OCI-M2 (cell line): Measurements from ENCODE around the gene CTNNB1.

Source experiments
- DNase-seq: peaks from one replicate; lab custom pipeline; 2025; ENCODE audit not compliant: unreplicated experiment; lab: John Stamatoyannopoulos, UW

The CTNNB1 gene

DNA sequence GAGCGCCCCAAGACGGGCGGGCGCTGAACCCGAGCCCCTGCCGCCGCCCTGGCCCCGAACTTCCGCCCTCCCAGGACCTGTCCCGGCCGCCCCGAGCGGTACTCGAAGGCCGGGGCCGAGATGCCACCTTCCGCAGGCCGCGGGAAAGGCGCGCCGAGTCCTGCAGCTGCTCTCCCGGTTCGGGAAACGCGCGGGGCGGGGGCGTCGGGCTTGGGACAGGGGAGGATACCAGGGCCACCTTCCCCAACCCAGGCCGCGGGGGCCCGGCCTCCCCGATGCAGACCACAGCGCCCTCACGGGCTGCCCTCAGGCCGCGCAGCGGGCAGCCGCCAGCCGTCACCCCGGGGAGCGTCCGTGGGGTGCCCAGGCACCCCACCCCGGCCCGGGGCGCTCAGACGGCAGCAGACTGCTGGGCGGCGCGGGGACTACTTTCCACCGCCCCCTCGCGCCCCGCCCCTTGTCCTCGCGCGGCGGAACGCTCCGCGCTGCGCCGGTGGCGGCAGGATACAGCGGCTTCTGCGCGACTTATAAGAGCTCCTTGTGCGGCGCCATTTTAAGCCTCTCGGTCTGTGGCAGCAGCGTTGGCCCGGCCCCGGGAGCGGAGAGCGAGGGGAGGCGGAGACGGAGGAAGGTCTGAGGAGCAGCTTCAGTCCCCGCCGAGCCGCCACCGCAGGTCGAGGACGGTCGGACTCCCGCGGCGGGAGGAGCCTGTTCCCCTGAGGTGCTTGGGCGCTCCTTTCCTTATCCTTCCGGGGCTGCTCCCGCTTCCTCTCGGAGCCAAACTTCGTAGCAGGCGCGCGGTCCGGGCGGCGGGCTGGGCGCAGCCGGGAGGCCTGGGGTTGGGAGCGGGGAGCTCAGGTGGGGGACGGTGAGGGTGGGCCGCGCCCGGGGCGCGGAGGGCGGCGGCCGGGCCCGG is at the start of gene CTNNB1:
TSS of gene CTNNB1 (plus strand) at position 556 of the 916 bp plus-strand sequence. CDS start 24,564 bp downstream, outside the sequence.
- peak; percentile 33 for DNase-seq

DNA sequence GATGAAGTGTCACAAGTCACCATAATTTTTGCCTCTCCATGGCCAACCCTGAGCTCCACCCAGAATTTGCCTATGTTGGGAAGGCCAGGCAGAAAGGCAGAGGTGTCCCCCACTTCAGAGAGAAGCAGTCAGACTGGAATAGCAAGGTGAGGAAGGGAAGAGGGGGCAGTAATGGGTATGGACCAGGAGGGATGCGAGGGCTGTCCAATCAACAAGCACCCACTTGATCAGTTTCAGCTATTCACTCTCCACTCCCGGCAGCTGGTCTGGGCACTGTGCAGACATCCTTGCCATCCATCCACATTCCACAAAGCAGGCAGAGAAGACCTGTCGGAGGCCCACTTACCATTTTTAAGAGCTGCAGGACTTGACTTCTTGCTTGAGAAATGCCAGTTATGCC is 43.5 kb upstream of the CTNNB1 start:
- no peak for DNase-seq

DNA sequence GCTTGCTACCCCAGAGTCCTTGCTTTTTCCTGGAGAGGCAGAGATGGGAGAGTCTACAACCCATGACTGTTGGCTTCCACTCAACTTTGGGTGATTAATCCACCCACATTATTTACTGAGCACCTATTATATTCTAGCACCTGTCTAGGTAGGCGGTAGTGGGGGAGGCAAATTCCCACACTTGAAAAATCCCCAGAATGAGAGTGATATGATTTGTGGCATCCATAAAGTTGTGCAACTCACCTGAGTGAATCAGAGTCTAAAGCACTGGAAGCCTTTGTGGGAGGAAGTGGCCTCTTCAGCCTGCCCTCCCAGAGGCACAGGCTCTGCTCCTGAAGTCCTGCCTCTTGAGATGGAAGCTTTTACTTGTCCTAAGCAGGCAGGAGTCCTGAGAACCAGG is 40.4 kb upstream of the CTNNB1 start:
- no peak for DNase-seq

DNA sequence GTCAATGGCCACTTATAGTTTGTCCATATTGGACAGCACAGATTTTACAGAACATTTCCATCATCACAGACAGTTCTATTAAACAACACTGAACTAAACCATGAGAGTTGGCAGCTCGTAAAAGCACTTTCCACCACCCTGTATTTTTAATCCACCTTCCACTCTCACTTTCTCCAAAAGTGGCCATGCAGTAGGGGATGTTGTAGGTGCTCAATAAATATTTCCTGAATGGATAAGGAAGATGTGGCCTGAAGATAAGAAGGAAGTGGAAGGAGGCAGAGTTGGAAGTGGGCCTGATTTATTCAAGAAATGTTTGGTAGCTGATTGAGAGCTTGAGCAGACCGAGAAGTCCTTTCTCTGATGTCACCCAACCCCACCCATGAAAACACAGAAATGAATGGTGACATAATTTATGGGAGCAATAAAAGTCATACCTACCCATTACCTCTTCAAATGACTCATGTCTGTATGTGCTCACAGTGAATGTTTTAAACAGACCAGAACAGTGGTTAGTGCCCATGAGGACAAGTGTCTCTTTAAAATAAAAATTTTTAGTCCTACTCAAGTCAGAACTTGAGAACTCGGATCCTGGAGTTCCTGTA is 39.6 kb upstream of the CTNNB1 start:
- no peak for DNase-seq

DNA sequence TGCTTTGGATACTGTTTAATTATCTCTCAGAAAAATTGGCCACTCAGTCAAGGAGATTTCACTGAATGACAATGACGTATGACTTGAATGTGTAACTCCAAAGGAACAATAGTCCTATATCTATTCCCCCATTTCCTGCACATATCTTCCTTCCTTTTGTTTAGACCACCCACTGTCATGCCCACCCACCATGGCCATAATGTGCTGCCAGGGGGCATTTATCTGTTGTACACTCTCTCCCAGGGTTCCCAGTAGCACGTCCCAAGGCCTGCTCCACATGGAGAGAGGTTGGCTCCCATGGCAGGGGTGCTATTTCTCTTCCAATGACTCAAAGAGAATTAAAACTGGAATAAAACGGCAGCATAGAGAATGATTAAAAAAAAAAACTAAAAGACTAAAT is 36.8 kb upstream of the CTNNB1 start:
- no peak for DNase-seq

DNA sequence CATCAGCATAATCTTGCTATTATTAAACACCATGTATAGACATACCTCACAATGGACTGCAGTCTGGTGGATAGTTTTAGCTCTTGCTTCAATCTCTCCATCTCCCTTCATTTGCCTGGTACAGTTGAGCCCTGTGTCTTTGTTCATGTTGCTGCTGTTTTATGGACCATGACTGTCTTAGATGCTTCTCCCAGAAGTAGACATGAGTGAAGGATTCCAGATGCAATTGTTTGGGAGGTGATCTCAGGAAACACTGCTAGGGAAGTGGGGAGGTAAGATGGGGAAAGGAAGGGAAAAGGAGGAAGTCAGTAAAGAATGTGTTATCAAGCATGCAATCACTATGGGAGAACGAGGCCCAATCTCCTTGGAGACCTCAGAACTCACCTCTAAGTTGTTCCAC is 36.3 kb upstream of the CTNNB1 start:
- DNase-seq, result no peak

DNA sequence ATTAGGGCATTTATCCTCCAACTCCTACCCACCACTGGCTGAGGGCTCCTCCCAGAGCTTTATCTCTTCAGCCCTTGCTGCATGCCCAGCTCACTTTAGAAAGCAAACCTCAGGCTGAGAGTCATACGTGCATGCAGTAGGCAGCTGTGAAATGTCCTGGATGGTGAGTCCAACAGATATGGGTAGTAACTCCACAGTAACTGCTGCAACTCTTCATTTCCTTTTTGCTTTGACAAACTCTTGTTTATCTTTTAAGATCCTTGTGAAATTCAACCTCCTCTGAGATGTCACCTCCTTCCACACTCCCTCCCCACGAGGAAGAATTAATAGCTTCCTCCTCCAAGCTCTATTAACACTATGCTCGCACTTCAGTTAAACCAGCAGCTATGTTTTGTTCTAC is 35.9 kb upstream of the CTNNB1 start:
- no peak for DNase-seq

DNA sequence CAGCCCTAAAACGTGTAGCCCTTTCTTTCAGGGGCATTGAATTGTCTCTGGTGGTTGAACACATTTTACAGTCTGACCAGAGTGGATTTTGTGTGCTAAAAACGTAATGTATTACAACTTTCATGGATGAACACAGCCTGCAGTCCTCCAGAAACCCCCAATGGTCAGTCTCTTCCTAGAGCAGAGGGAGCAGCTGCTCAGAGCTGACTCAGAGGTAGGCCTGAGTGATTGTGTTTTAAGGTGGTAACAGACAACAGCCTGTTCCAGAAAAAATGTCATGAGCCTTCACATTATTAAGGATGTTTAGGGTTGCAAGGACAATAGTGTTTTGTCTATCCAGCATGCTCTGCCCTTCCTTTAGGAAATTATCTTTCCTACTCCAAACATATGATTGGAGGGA is 34.5 kb upstream of the CTNNB1 start:
- DNase-seq, result no peak

DNA sequence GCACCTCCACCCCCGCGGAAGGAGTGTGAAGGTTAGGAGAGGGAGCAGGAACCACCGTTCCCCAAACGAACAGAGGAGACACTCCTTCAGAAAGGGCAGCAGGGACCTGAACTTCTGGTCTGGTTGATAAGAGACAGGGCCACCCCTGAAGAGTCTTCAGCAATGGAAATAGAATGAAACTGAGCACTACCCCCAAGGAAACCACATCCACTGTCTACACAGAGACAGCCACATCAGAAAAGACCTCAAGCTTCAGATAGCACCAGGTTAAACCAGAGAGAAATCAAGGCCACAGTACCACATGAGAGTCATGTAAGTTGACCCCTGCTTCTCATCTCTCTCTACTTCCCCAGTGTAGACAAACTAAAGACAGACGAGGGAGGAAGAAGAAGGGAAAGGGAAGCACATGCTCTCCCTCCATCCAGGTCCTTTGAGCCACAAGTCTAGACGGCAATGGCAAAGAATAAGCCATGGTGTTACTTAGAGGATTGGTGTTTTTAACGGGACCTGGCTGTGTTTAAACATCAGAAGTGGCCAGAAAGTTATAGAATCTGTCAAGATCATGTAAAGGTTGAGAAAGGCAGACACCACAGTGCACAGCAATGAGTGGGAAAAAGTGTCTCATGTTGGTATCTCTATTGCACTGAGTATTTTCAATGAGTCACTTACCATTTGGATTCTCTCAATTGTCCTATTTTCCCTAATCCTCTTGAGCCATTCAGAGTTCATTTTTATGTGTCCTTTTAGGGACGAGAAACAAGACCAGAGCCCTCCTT is 31.4 kb upstream of the CTNNB1 start:
- no peak for DNase-seq

DNA sequence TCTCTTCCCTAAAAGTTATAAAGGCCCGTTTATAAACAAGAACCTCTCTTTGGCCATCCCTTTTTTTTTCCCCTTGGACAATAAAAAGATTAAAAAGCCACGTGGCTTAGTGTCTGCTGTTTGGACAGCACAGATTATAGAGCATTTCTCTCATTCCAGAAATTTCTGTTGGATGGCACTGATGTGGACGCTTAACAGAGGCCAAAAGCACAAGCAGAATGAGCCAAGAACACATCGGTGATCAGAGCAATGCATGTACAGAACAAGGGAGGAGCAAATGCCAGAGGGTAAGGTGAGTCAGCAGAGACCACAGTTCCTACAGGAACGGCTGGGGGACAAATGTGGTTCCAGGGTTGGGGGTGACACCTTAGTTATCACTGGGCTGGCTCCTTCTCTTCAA is 30.3 kb upstream of the CTNNB1 start:
- no peak for DNase-seq

DNA sequence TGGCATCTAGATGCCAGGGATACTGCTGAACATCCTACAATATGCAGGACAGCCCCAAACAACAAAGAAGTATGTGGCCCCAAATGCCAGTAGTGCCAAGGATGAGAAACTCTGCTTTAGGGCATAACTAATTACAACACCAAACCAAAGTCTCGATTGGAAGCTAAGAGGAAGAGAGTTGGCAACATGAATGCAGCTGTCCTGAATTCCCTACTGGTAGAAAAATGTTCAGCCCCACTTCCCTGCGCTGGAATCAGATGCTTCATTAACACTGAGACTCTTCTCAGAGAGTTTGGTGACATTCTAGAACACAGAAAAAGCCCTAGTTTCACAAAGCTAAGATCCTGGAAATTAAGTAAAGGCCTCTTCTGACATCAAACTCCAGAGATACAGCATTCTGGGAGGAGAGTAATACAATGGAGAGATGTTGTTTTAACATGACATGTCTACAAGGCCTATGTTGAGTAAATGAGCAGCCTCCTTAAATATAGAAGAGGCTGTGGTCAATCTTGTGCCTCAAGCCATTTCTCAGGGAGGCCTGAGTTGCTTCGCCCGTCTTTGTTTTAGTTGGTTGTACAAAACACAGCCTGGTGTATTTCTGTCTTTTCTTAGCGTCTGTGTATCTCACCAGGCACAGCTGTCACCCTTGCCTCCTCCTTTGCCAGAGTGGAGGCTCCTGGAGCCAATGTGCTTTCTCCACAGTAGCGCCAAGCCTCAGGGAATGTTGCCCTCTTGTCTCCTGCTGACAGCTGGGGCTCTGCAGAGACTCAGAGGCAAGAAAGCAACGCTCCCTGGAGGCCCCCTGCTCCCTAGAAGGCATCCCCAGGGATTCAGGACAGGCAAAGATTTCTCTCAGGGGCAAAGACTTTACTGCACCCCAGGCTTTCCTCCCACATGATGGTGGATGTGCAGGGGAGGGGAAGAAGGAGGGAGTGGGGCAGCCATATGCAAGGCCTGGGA is 25.1 kb upstream of the CTNNB1 start:
- DNase-seq, result no peak

DNA sequence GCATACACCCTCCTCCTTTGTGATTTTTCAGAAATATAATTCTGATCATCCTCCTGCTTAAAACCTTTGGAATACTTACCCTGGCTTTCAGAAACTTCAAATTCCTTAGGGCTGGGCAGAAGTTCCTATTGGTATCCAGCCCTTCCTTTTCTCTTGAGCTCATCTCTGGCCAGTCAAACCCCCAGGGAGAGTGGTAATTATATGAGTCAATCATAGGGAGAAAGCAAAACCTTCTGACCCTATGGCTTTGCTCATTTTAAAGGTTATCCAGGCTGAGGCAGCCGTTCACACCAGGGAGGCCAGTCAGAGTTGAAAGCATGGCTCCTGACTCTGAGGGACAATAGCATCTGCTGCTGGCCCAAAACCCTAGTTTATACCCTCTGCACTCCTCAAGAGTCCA is 23.9 kb upstream of the CTNNB1 start:
- no peak for DNase-seq

DNA sequence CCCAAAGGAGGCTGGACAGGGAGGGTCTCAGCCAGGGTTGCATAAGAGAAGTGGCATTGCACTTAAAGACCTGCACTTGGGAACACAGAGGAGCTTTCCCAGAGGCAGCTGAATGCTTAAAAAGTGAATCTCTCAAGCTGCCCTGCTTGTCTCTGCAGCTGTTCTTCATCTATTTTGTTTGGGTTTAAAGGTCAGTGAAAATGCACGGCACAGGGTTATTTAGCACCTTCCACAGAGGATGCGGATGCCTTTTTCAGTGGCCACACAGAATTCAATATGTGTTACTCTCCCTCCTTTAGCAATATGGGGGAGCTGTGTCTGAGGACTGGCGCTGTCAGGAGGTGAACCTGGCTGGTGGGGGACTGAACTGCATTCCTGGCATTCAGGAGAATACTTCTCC is 22.7 kb upstream of the CTNNB1 start:
- no peak for DNase-seq

DNA sequence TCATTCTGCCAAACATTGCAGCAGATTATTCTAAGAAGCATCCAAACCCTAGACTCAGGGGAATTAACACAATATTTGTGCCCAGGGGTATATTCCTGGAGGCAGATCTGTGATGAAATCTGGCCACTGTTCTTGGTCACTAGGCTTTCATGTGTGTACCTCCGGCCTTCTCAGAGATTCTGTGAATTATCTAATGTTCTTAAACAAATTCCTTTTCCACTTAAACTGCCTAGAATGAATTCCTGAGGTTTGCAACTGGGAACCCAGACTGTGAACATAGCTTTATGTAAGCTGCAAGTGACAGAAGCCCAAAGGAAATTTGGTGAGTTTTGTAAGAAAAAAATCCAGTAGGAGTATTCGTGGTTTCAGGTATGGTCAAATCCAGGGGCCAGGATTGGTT is 20.7 kb upstream of the CTNNB1 start:
- DNase-seq, result no peak

DNA sequence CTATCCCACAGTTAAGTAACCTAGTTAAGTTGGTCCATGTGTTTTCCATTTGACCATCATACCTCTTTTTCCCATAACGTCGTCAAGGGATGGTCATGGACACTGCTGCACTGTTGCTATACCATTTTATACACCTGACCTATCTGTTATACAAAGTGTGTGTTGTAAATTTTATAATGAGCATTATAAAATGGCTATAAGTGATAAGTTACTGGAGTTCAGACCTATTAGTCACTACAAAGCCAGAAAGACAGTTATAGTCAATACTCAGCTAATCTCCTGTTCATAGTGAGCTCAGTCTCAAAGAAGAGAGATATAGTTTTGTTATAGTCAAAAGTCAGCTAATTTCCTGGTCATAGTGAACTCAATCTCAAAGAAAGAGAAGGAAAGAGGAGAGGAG is 18.9 kb upstream of the CTNNB1 start:
- no peak for DNase-seq

DNA sequence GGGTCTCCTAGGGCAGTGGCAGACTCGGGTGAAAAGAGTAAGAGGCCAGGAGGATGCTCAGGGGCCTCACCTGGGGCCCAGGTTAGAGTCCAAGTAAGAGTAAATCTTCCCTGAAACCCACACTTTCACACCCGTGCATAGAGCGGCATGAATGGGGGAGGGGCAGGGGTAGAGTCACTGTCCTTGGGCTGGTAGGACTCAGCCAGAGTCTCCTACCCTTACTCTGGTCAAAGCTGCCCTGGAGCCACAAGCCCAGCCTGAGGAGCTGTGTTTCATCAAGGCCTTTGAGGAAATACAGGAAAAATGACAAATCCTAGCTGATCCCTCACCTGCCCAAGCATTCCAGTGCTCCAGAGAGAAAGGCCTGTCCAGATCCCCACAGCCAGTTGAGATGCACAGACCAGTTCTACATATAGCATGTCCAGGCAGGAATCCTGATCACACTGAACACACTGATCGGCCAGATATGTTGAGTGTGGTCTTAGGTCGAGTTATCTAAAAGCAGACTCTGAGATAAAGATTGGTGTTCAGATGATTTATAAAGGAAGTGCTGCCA is 16.7 kb upstream of the CTNNB1 start:
- DNase-seq, result no peak

DNA sequence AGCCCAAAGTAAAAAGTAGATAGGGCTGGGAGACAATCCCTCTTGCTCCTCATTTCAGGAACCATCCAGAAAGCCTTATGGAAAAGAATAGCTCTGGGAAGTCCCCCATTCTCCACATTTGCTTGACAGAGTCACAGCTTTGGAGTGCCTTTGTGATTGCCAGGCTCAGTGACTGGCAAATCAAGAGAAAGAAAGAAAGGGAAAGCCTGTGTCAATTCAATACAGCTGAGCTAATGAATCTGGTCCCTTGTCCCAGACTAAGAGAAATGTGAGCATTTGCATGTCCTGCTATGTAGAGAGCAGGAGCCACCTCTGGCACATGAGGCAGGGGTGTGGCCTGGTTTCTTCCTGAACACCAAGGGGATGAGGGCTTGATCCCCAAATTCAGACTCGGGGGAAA is 14.9 kb upstream of the CTNNB1 start:
- DNase-seq, result no peak

DNA sequence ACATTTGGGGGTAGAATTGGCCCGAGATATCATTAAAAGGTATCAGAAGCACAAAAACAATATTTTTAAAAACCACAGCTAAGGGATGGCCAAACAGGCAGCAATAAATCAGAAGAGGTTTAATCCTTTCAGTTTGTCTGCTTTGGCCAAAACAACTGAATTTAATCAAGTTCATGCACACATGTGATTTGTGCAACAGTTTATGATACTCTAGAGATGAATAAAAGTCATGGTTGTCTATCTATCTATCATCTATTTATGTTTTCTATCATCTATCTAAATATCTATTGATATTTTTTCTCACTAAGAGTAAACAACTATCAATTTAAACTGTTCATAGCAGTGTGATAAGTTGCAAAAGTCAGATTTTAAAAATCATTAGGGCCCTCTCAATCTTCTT is 13.0 kb upstream of the CTNNB1 start:
- no peak for DNase-seq

DNA sequence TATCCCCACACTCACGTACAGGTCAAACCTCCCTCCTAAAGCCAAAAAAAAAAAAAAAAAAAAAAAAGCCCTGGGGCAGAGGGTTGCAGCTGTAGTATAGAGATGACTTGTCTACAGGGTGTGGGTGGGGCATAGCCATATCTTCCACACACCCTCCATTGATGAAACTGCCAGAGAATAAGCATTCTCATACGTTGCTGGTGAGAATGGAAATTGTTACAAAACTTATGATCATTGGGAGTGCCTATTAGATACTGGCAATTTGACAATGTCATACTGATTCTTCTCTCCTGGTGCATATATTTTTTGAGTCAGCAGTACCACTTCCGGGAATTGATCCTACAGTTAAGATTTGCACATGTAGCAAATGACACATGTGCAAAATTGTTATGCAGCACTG is 11.0 kb upstream of the CTNNB1 start:
- DNase-seq, result no peak

DNA sequence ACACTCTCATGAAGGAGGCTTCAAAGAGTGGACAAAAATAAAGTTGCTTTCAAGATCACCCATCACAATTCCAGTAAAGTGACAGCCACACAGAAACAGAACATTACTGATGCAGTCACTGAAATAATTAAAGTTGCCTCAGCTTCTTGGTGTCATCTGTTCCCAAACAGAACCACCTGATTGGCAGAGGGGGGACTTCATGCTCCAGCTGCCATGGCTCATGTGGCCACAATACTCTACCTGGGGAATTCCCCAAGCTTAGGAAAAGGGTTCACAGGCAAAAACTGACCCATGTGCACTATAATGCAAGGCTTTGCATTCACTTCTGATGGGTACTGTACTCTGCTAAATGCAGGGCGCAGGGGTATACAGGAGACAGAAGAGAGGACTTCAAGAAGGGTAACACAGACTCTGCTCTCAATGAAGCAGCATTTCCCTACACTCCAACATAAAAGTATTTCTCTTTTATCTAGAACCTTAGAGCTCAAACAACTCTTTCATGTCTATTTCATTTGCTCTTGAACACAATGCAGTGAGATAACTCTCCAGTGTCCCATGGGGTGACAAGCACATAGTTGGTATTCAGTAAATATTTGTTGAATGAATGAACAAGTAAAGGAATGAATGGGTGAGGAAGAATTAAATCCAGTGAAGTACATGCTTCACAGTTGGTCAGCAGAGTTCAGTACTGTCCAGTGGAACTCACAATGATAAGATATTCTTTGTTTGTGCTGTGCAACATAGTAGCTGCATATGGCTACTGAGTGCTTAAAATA is 8.6 kb upstream of the CTNNB1 start:
- no peak for DNase-seq
